Panc1 (cell line): ENCODE measurements around the gene HSPB7. TPM values are rescaled to one million over a fixed set of nuclear protein-coding genes. Genes with fewer than 3 reads are reported as not detected.

Source experiments
- ATAC-seq: fragments of 200-7000 bp; cut with Tn5 transposase; 2 replicates; pipeline ENCODE4 v1.9.1; 2020; ENCODE audit warnings: mild to moderate bottlenecking, moderate library complexity
- BruUV-seq: library from RNA; stranded (reverse); fragments of 400-500 nt; replicated peaks from 2 replicates; lab custom pipeline; 2021; lab: Mats Ljungman, UMichigan
- CTCF ChIA-PET: fragments of 300-600 bp; sonication (Branson Sonifier 250); formaldehyde crosslinking; loops from one replicate; lab custom pipeline; 2022; ENCODE audit warnings: antibody characterized with exemption; lab: Charles Lee
- POLR2A ChIA-PET: fragments of 300-600 bp; sonication (Branson Sonifier 250); formaldehyde crosslinking; loops from one replicate; lab custom pipeline; 2022; ENCODE audit warnings: antibody characterized with exemption; lab: Charles Lee
- DNase-seq: peaks from one replicate; pipeline ENCODE4 v3.0.0-alpha.2; 2010; ENCODE audit warnings: low read depth, low spot score
- H3K27ac ChIP-seq: 2 replicates; pipeline ENCODE4 v1.5.1; 2011; ENCODE audit warnings: mild to moderate bottlenecking, low read length, inconsistent platforms
- H3K27me3 ChIP-seq: fragments of 200-500 bp; sonication (Bioruptor generic); 2 replicates; pipeline ENCODE4 v1.6.0; 2014; ENCODE audit warnings: low read length, inconsistent platforms; ENCODE audit not compliant: control insufficient read depth, insufficient read depth
- H3K36me3 ChIP-seq: fragments of 200-500 bp; sonication (Bioruptor generic); 2 replicates; pipeline ENCODE4 v1.5.1; 2014; ENCODE audit warnings: inconsistent platforms, mild to moderate bottlenecking, low read length, moderate library complexity; ENCODE audit not compliant: control insufficient read depth, insufficient read depth
- H3K4me1 ChIP-seq: 2 replicates; pipeline ENCODE4 v1.5.1; 2011; ENCODE audit warnings: inconsistent platforms, mild to moderate bottlenecking, low read length, moderate library complexity; ENCODE audit not compliant: control insufficient read depth, insufficient read depth
- H3K4me3 ChIP-seq, 2 experiments: 2 replicates each; pipeline ENCODE4 v1.5.1; 2011 to 2012; ENCODE audit warnings: low read depth in 2 of 2, low read length in 2 of 2, mild to moderate bottlenecking in 2 of 2, inconsistent platforms in 1 of 2, moderate library complexity in 1 of 2
- H3K9me3 ChIP-seq: fragments of 200-500 bp; sonication (Bioruptor generic); 2 replicates; pipeline ENCODE4 v1.5.1; 2014; ENCODE audit warnings: low read depth, mild to moderate bottlenecking, inconsistent platforms, low read length, moderate library complexity; ENCODE audit not compliant: control insufficient read depth, insufficient read depth
- POLR2AphosphoS5 ChIP-seq: IDR thresholded peaks from 2 replicates; pipeline ENCODE4 v1.6.1; 2012; ENCODE audit warnings: mild to moderate bottlenecking, low read depth, low read length, moderate library complexity
- SIN3A ChIP-seq: IDR thresholded peaks from 2 replicates; pipeline ENCODE4 v1.6.1; 2012; ENCODE audit warnings: low read depth, mild to moderate bottlenecking, low read length, moderate library complexity, borderline replicate concordance; ENCODE audit not compliant: insufficient read depth
- TCF7L2 ChIP-seq: IDR thresholded peaks from 2 replicates; pipeline ENCODE4 v1.6.1; 2011; ENCODE audit warnings: mild to moderate bottlenecking, low read depth, low read length, inconsistent platforms
- in situ Hi-C: cut with HindIII; loops from 2 replicates; pipeline ENCODE4 v1.10.0; 2016; ENCODE audit warnings: low sequenced_read_pairs, low pct_unique_long_range_greater_than_20kb
- intact Hi-C: fragments of 100-400 bp; cut with micrococcal nuclease; formaldehyde crosslinking; loops from one replicate; pipeline ENCODE4 v1.10.0; 2022; ENCODE audit not compliant: unreplicated experiment
- total RNA-seq: library from RNA; stranded (reverse); gene quantifications from one replicate; pipeline ENCODE4 v1.2.1, GENCODE V29; 2021; ENCODE audit not compliant: unreplicated experiment
- TF ChIP-seq, protein P1 (sequence below): fragments of 450-650 bp; IDR thresholded peaks from 2 replicates; pipeline ENCODE4 v1.5.1; 2017; ENCODE audit warnings: mild to moderate bottlenecking
- TF ChIP-seq, protein P2 (sequence below), 2 experiments: IDR thresholded peaks; 2 replicates each; pipeline ENCODE4 v1.6.1; 2011 to 2012; ENCODE audit warnings: low read depth in 2 of 2, control low read depth in 1 of 2, low read length in 1 of 2, mild to moderate bottlenecking in 1 of 2, moderate library complexity in 1 of 2; ENCODE audit not compliant: insufficient read depth in 1 of 2

HSPB7 gene
- total RNA-seq, 1 experiment from 2014 or later = 0.10 TPM

DNA sequence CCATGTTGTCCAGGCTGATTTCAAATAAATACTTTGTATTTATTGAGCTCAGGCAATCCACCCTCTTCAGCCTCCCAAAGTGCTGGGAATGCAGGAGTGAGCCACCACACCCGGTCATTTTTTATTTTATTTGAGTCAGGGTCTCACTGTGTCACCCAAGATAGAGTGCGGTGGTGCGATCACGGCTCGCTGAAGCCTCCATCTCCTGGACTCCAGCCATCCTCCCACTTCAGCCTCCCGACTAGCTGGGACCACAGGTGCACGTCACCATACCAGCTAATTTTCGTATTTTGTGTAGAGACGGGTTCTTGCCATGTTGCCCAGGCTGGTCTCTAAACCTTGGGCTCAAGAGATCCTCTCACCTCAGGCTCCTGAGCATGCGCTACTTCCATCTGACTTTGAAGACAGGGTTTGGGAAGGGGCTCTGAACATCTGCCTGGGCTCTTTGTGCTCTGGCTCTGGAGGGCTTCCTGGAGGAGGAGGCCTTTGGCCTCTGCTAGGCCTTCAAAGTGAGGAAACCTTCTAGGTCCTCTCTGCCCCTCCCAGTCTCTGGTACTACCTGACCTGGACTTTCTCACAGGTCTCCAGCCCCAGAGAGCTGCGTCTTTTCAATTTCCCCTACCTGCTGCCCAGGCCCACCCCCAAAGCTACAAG lies 5.8 kb downstream of the HSPB7 start:
- intact Hi-C loops = no loop called here
- CTCF ChIA-PET = interaction anchor here (0.6 kb wide), 1 partner anchor 82 kb away, joined by 5 read pairs; no protein-coding TSS in a partner anchor
- POLR2A ChIA-PET = no interaction called here
- ATAC-seq = no peak
- Histone ChIP-seq H3K4me1 (peaks cover 30% of the 10 kb centered on the region), H3K27me3 (no peaks in the 10 kb centered on the region), H3K4me3 (no peak overlapping the region; a peak in 1 of 4 replicates), H3K9me3 (no peaks in the 10 kb centered on the region), H3K36me3 (no peaks in the 10 kb centered on the region), H3K27ac (no peak overlapping the region)
- TF ChIP-seq, protein P1, sequence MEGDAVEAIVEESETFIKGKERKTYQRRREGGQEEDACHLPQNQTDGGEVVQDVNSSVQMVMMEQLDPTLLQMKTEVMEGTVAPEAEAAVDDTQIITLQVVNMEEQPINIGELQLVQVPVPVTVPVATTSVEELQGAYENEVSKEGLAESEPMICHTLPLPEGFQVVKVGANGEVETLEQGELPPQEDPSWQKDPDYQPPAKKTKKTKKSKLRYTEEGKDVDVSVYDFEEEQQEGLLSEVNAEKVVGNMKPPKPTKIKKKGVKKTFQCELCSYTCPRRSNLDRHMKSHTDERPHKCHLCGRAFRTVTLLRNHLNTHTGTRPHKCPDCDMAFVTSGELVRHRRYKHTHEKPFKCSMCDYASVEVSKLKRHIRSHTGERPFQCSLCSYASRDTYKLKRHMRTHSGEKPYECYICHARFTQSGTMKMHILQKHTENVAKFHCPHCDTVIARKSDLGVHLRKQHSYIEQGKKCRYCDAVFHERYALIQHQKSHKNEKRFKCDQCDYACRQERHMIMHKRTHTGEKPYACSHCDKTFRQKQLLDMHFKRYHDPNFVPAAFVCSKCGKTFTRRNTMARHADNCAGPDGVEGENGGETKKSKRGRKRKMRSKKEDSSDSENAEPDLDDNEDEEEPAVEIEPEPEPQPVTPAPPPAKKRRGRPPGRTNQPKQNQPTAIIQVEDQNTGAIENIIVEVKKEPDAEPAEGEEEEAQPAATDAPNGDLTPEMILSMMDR = no peak
- TF ChIP-seq, protein P2, sequence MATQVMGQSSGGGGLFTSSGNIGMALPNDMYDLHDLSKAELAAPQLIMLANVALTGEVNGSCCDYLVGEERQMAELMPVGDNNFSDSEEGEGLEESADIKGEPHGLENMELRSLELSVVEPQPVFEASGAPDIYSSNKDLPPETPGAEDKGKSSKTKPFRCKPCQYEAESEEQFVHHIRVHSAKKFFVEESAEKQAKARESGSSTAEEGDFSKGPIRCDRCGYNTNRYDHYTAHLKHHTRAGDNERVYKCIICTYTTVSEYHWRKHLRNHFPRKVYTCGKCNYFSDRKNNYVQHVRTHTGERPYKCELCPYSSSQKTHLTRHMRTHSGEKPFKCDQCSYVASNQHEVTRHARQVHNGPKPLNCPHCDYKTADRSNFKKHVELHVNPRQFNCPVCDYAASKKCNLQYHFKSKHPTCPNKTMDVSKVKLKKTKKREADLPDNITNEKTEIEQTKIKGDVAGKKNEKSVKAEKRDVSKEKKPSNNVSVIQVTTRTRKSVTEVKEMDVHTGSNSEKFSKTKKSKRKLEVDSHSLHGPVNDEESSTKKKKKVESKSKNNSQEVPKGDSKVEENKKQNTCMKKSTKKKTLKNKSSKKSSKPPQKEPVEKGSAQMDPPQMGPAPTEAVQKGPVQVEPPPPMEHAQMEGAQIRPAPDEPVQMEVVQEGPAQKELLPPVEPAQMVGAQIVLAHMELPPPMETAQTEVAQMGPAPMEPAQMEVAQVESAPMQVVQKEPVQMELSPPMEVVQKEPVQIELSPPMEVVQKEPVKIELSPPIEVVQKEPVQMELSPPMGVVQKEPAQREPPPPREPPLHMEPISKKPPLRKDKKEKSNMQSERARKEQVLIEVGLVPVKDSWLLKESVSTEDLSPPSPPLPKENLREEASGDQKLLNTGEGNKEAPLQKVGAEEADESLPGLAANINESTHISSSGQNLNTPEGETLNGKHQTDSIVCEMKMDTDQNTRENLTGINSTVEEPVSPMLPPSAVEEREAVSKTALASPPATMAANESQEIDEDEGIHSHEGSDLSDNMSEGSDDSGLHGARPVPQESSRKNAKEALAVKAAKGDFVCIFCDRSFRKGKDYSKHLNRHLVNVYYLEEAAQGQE (IDR thresholded peaks at IDR 0.05; ENCODE audit: insufficient read depth in 1 of 2, low read depth in 2 of 2, low read length in 1 of 2) = no peak
- TF ChIP-seq TCF7L2 (no peak), POLR2AphosphoS5 (no peak), SIN3A (no peak)
- in situ Hi-C loops = no loop called here
- DNase-seq = no peak
- BruUV-seq = no TSS peak

DNA sequence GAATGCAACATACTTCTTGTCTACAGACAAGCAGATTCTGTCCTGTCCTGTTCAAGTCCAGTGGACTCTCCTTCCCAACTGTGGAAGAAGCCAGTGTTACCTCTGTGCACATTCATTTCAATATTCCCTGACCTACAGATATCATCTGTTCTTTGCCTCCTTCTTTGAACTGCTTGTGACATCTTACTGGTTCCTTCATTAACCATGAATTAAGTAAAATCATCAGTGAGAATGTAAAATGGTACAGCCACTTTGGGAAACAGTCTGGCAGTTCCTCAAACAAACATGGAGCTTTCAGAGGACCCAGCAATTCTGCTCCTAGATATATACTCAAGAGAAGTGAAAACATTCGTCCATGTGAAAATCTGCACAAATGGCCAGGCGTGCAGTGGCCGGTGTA lies 7.0 kb downstream of the HSPB7 start:
- Histone ChIP-seq H3K36me3 (no peaks in the 10 kb centered on the region), H3K27me3 (no peaks in the 10 kb centered on the region), H3K4me3 (no peak overlapping the region), H3K4me1 (peaks cover 24% of the 10 kb centered on the region), H3K9me3 (no peaks in the 10 kb centered on the region), H3K27ac (no peak overlapping the region)
- BruUV-seq = no TSS peak
- in situ Hi-C loops = no loop called here
- no peak for ATAC-seq
- intact Hi-C loops = no loop called here
- TF ChIP-seq SIN3A (no peak), POLR2AphosphoS5 (no peak)
- TF ChIP-seq, protein P2 (IDR thresholded peaks at IDR 0.05; ENCODE audit: insufficient read depth in 1 of 2, low read depth in 2 of 2, low read length in 1 of 2) = no peak
- TF ChIP-seq, protein P1 = no peak
- no peak for DNase-seq
- ChIA-PET POLR2A (no interaction called here), CTCF (interaction anchor here (0.5 to 1.0 kb wide), 3 partner anchors 26 to 195 kb away, joined by 3 to 5 read pairs (median 3); no protein-coding TSS in a partner anchor)
